ENCODE data around the gene PNPLA6.

The PNPLA6 gene

GRCh38 chr19:7602935-7603497 is 67.5 kb downstream of the PNPLA6 start:
- no peak for DNase-seq

DNA sequence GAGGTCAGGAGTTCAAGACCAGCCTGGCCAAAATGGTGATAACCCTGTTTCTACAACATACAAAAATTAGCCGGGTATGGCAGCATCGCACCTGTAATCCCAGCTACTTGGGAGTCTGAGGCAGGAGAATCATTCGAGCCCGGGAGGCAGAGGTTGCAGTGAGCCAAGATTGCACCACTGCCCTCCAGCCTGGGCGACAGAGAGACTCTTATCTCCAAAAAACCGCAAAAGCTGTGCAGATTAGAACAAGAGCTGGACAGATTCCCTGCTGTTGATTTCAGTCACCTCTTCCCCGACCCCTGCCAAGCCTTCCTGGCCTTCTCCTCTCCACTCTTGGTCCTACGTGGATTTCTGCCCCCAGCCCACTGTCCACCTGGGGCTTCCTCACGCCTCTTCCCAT is 68.4 kb downstream of the PNPLA6 start:
- DNase-seq = no peak

DNA sequence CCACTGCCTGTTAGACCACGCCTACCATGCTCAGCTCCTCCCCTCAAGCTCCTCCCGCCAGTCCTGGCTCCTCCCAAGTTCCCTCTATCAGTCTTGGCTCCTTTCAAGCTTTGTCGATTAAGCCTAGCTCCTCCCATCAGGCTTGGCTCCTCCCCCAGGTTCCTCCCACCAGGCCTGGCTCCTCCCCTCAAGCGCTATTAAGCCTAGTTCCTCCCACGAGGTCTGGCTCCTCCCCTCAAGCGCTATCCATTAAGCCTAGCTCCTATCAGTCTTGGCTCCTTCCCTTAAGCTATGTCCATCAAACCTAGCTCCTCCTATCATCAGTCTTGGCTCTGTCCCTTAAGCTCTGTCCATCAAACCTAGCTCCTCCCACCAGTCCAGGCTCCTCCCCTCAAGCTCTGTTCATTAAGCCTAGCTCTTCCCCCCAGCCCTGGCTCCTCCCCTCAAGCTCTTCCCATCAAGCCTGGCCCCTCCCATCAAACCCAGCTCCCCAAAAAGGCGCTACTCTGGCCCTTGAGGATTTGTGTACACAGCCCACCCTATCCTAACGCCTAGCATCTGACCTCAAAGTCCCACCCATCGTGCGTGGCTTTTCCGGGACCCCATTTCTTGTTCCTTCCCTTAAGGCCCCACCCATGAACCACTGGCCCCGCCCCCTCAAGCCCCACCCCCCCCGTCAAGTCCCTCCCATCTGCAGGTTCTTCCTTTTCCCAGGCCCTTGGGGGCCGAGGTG is 70.1 kb downstream of the PNPLA6 start:
- DNase-seq = peak; percentile 16

DNA sequence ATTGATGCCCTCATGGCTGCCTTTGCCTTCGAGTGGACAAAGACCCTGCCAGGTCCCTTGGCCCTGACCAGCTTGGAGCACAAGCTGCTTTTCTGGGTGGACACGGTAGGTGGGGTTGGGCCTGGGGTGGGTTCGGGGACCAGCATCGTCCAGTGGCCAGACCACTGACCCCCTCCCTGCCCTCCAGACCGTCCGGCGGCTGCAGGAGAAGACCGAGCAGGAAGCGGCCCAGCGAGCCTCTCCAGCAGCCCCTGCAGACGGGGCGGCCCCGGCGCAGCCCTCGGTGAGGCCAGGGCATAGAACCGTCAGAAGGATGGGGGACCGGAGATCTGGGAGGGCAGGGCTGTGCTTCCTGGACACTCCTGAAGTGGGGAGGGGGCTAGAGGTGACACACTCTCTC is 70.8 kb downstream of the PNPLA6 start:
- DNase-seq = no peak

GRCh38 chr19:7607212-7607873 is 71.8 kb downstream of the PNPLA6 start:
- no peak for DNase-seq

DNA sequence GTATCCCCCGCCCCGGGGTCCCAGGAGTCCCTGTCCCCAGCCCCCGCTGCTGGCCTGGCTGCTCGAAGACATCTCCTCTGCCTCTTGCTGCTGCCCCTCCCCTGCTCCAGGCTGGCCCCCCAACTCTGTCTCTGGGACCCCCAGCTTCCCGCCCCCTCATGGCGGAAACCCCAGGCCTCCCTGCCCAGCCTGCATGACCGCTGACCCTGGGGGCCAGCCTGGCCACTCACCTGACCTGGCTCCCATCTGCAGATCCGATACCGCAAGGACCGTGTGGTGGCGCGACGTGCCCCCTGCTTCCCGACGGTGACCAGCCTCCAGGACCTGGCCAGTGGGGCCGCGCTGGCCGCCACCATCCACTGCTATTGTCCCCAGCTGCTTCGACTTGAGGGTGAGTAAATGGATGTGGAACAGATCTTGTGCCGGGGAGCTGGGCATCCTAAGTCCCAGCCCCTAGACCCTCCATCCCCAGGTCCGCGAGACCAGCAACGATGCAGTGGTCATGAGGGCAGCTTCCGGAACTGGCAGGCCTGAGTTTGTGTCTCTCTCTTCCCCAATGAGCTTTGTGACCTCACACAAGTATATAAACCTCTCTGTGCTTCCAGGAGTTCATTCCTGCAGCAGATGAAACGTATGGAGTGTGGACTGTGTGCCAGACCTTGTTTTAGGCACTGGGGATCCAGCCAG is 72.5 kb downstream of the PNPLA6 start:
- DNase-seq = no peak

GRCh38 chr19:7610491-7611240 is 75.1 kb downstream of the PNPLA6 start:
- no peak for DNase-seq
